ELR (cell line): ENCODE results near the gene GMPPA.

Experiments used
- DNase-seq: peaks from one replicate; pipeline ENCODE4 v3.0.0-alpha.2; 2015; ENCODE audit warnings: low read depth

GMPPA gene

DNA sequence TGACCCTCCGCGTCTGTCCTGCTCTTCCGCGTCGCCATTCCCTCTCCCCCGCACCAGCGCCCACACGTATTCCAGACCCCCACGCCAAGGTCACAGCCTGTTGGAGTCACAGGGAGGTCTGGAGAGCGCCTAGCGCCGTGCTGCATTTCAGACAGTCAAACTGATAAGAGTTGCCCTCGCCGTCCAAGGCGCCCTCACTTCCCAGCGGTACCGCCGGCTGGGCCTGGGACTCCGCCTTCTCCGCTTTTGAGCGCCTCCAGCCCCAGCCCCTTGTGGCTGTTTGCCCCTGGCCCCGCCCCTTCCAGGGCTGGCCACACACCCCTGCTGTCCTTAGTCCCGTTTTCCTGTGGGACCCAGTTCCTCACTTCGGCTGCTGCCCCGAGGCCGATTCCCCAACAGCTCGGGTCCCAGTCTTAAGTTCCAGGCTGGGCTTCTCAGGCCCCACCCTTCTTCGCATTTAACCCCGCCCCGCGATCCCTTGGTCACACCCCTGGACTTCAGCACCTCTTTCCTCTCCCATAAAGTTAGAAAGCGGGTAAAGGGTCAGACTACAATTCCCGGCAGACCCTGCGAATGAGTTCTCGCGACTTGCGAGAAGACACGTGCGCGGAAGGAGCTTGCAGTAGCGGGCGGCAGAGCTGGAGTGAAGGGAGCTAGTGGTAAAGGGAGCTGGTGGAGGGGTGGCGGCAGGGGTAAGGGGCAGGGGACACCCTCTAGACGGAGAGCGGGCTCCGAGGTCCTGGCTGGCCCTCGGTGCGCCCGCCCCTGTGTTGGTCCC is at the start of gene GMPPA:
TSS of gene GMPPA (plus strand) at position 612 of the 778 bp plus-strand sequence. CDS start 1,085 bp downstream, outside the sequence.
- peak; percentile 99 for DNase-seq

DNA sequence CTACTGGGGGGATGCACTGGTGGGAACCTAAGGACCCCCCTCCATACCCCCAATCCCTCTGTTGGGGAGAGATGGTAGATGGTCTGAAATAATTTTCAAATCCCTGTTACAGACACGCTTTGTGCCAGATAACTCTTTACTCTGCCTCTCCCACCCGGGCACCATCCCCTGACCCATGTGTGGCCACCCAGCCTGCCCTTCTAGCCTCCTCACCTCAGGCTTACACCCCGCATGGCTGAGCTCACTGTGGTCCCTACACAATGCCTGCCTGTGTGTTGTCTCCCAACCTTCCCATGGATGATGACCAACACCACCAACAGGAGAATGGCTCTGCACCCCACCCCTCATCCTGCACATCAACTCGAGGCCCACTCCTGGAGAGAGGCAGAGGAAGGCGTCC is 49.1 kb upstream of the GMPPA start:
- DNase-seq: no peak

DNA sequence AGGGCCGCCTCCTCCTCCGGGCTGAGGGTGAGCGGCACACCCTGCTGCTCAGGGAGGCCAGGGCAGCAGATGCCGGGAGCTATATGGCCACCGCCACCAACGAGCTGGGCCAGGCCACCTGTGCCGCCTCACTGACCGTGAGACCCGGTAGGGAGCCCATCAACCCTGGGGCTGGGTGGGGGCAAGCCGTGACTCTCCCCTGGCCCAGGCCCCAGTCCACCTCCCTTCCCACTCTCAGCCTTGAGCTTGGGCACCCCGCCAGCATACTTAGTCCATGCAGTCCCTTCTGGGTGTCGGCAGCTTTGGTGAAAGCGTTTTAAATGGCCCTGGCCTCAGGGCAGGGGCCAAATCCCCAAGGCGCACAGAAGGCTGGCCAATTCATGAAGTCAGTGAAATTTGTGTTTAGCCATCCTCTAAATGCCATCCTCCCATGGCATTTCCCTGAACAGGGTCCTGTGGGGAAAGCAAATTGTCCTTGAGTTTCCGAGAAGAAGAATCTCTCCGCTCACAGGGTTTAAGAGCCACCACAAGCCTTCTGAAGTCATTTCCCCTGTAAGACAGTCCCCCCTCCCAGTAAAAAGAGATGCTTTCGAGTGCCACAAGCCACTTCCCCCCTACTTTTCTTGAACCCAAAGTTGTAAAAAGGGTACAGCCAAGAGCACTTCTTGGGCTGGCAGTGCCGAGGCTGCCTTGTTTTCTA is 46.9 kb upstream of the GMPPA start:
- peak; percentile 14 for DNase-seq

DNA sequence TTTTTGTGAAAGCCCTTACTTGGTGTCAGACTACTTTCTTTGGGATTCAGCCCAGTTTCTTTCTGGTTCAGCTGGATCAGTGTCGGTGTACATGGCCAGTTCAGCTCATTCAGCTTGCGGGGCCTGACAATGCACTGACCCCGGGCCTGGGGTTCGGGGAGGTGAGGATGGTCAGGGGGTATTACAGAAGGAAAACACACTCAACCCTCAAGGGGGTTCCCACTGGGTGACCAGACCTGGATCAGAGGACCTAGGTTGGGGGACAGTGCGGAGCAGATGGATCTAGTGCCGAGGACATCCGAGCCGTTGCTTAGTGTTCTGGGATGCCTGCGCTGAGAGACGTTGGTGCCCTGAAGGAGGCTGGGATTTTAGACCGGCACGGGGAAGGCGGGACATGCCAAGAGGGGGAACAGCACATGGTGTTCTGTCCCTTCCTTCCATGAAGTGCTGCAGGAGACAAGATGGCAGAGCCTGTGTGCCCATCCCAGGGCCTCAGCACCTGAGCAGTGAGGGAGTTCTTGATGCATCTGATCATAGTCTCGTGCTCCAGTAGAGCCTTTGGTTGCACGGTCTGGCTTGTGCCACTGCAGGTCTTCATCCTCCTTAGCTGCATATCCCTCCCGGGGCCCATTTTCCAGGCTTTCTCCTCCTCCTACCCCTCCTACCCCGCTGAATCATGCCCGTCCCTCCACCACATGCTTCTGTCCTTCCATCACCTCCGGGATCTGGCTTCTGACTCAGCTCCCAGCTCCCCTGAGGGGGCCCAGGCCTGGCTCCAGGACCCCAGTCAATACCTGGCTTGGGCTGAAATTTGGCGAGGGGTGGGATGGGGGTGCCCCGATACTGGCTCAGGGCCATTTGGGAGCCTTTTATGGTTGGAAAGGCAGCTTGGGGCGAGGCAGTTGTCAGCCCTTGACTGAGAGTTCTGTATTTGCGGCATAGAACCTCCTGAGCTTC is 46.1 kb upstream of the GMPPA start:
- DNase-seq: peak; percentile 97

DNA sequence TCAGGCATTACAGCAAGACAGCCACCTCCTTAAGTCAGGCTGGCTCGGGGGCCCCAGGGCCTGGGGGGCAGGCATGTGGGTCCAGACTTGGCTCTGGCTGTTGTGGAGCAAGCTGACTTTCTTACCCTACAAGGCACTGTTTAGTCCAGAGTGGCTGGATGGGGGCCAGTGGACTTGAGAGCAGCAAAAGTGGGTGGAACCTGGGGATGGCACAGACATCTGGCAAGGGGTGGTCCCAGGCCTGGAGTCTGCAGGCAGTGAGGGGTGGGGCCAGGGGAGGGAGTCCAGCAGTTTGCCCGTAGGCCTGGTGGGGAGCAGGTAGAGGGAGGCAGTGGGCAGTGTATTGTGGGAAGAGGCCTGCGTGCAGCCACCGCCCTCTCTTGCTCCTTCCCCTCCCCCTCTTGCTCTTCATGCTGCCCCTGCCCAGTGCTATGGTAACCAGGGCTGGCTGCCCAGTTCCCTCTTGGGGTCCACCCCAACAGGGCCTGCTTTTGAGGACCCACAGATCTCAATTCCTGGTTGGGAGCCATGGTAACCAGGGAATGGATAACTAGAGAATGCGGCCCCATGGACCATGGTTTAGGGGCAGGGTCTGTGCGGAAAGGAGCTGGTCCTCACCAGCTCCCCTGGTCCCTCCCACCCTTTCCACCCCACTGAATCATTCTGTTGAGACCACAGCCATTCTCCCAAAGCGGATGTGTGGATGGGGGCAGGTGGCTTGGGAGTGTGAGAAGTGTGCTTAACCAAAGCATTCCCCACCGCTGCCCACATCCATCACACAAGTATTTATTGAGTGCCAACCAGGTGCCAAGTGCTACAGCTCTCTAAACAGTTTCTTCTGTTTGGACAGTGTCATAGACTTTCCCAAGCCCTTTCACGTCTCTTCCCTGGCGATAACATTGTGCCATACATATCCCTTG is 44.8 kb upstream of the GMPPA start:
- DNase-seq: peak; percentile 65

DNA sequence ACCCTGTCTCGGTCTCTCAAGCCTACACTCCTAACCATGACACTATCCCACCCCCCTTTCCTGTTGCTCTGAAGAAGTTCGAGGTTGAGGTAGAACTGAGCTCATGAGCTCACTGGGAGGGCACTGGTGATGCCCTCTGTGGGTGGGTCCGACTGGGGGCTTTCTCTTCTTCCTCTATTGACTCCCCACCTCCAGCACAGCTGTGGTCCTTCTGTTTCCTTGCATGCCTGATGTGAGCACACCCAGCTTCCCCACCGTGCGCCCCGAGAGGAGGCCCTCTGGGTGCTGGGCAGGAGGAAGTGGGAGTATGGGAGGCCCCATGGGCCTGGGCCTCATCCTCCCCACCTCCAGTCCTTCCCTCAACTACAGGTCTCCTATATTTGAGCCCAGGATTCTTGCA is 43.1 kb upstream of the GMPPA start:
- DNase-seq: no peak

DNA sequence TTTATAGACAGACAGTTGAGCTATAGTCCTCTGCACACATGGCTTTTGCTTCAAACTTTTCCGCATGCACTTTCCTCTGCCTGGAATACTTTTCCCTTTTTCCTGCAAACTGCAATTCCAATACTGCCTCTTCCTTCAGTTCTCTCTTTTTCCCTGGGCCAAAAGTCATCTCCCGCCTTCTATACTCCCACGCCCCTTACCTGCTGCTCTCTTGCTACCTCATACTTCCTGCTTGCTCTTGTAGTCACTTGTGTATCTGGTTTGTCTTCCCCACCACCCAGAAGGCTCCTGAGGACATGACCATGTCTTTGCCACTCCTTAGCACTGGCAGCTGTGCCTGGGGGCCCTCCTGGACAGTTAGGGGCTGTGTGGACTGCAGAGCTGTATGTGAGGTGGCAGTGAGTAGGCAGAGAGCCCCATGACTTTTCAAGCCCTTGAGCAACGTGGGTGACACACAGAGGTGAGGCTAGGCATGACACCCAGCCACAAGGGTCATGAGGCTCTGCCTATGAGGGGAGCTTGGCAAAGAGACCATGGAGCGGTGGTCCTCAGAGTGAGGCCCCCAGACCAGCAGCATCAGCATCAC is 40.8 kb upstream of the GMPPA start:
- DNase-seq: peak; percentile 57

DNA sequence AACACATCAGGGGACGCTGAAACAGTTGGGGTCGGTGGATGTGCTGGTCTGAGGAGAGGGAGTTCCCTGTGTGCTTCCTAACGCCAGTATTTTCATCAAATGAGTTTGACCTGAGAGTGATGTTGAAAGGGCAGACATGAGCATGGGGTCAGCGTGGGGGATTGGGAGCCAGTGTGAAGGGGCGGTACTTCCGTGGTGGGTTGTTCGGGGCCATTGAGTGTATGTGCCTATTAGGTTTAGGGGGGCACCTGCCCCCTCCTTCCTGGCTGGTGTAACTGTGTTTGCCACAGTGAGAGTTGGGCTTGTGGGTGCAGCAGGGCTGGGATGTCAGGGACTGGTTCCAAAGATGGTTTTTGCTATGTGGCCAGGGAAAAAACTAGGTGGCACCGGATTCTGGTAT is 39.7 kb upstream of the GMPPA start:
- DNase-seq: no peak

DNA sequence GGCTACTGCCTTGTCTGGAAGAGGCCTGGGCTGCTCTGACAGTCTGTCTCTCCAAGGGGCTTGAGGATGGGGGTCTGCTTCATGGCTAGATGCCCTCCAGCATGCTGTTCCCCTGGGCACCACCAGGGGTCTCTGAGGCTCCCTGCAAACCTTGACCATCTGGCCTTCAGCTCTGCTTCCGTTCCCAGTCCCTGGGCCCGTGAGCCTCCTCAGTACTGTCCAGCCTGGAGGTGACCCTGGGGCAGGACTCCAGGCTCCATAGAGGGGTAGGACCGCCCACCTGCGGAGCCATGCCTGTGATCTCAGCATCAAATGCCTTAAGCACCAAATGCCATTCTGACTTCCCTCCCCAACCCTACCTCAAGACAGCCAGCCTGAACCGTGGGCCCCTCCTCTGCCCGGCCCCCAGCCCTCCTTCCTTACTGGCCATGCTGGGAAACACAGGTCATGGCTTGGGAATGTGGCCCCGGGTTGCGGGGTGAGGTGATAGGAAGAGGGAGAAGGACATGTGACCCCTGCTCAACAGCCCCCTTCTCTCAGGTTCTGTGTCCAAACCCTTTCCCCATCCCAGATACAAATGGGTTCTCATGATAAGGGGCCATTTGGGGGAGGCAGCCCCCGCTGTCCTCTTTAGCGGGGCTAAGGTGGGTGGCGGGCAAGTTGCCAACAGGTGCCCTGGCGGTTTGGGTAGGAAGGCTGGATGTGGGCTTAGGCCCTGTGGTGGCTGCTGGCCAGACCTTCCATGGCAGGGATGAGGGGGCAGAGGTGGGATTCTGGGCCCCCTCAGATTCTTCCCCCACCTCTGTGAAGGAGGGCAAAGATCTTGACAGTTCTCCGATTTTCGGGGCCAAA is 39.0 kb upstream of the GMPPA start:
- DNase-seq: peak; percentile 78

DNA sequence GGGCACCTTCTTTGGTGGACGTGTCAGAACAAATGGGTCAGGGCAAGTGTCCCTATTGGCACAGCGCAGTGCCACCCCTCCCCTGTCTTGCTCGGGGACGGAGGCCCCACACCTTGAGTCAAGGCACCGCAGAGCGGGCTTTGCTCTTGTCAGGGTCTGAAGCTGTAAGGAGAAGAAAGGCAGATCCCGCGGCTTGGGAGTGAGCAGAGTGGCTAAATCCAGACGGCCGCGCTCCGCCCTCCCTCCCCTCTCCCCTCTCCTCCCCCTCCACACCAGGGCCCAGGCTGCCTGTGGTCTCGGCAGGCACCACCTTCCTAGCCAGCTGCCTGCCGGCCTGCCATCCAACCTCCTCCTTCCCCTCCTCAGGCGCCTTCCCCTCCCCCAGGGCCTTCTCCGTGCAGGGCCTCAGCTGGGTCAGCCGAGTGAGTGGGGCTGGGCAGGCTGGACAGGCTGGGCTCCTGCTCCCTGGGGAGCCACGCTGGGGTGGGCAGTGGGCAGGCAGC is 38.2 kb upstream of the GMPPA start:
- no peak for DNase-seq

DNA sequence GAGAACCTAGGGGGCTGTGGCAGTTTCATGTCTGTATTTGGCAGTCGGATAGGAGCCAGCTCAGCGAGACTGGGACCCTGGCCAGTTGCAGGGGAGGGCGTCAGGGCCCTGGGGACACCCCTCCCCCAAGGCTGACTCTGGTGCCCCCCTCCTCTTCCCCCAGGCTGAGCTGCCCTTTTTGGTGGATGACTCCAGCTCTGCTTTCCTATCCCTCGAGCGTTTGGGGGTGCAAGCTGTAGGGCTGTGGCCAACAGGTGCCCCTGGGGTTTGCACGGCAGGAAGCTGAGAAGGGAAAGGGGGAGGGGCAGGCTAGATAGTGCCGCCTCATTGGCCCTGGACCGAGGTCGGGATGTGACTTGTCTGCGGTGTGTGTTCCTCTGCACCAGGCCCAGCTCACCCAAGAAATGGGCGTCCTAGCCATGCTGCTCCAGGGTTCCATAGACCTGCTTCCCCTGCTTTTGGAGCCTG is 37.6 kb upstream of the GMPPA start:
- no peak for DNase-seq

DNA sequence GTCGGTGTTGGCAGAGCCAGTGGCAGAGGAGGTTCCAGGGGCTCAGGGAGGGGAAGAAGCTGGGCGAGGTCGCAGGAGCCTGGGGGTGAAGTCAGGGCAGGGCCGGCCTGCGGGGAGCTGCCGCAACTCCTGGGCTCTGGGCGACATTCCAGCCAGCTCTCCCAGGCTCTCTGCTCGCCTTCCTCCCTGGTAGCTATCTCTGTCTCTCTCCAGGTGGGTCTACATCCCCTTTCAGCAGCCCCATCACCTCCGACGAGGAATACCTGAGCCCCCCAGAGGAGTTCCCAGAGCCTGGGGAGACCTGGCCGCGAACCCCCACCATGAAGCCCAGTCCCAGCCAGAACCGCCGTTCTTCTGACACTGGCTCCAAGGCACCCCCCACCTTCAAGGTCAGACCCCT is 37.0 kb upstream of the GMPPA start:
- DNase-seq: no peak

DNA sequence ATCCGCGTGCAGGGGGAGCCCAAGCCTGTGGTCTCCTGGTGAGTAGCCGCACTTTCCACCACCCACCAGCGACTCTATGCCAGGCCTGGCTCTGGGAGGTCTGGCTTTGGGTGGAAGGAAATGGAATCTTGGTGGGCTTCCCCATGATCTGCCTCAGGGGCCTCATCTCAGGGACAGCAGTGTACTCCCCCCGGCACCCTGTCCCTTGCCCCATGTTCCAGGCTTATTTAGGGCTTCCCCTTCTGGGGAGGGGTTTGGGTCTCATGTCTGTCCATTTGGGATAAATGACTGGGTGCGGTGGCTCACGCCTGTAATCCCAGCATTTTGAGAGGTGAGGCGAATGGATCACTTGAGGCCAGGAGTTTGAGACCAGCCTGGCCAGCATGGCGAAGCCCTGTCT is 36.3 kb upstream of the GMPPA start:
- DNase-seq: no peak

DNA sequence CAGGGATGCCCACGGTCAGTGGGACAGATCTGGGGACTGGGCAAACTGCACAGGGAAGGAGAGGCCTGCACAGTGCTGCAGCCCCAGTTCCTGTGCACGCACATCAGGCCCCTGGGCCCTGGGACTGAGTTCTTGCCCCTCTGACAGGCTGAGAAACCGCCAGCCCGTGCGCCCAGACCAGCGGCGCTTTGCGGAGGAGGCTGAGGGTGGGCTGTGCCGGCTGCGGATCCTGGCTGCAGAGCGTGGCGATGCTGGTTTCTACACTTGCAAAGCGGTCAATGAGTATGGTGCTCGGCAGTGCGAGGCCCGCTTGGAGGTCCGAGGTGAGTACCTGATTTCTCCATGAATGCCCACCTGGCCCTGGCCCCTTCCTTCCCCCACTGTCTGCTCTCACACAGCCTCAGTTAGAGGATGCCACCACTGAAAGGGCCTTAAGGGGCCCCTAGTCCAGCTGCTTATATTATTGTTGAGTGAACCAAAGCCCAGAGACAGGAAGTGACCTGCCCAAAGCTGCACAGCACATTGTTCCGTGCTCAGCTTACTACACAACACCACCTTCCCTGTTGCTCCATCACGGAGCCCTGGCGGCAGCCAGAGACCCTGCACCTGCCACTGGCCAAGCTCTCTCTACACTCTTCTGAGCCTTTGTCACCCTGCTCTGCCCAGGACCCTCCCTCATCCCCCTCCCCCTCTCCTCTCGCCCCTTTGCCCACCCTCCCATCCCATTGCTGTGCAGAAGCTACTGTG is 34.2 kb upstream of the GMPPA start:
- DNase-seq: no peak

DNA sequence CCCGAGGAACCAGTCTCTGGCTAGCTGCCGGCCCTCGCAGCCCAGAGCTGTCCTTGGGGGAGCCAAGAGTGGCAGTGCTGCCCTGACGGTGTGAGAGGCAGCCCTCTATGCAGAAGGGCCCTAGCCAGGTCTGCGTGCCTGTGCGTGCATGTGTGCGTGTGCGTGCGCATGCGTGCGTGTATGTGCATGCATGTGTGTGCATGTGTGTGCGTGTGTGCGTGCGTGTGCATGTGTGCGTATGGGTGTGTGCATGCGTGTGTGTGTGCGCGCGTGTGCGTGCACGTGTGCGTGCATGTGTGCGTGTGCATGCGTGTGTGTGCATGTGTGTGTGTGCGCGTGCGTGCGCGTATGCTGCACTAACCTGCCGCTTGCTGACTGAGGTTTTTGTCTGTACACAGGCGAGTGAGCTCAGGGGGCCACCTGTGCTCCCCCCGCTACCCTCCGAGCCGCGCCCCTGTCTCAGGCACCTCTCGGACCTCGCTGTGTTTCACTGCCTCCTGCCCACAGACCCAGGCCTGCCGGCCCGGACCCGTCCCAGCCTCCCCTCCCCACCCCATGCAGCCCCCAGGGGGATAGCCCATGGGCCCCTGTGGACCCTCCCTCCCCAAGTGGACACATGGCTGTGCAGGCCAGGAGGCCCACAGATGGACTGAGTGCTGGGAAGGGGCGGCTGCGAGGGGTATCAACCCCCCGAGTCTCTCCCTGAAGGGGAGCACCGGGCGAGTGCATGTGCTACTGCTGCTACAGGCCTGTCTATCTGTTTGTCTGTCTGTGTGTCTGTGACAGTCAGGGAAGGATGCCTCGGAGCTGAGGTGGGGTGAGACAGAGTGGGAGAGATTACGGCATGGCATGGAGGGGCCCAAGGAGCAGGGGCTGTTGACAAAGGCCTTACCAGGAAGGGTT is 32.8 kb upstream of the GMPPA start:
- DNase-seq: no peak

DNA sequence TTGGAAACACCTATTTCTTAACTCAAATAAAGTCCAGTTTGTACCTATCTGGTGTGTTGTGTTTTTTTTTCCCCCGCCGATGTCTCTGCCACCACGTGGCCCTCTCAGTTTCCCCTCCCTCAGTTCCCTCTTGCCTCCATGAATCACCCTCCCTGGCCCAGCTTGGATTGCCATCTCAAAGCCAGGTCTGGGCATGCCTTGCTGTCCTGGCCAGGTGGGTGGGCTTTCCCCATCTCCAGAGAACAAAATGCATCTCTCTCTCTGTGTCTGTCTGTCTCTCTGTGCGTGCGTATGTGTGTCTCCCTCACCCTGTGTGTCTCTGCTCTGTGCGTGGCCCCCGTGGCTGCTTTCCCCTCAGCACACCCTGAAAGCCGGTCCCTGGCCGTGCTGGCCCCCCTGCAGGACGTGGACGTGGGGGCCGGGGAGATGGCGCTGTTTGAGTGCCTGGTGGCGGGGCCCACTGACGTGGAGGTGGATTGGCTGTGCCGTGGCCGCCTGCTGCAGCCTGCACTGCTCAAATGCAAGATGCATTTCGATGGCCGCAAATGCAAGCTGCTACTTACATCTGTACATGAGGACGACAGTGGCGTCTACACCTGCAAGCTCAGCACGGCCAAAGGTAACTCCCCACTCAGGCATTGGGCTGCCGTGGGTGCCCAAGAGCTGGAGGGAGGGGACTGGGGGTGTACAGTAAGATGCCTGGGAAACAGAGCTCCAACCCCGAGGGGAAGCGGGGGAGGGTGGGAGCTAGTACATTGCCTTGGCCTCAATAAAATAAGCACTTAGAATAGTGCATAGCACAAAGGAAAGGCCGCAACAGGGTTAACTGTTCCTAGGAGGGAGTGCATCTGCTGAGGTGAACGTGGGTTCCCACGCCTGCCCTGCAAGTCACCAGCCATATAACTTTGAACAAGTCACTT is 31.6 kb upstream of the GMPPA start:
- DNase-seq: no peak

DNA sequence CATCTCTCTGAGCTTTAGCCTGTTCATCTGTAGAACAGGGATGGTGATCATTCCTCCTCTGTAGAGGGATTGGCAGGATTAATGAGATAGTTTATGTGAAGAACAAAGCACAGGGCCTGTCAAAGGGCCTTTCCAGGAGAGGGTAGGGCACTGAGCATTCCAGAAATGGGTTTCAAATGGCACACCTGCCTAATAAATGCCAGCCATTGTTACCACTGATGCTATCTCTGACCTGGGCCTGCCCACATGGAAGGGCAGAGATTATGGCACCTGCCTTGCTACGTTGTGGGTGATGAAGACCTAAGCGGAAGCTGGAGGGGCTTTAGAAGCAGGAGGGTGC is 31.0 kb upstream of the GMPPA start:
- DNase-seq: no peak
